A673 (cell line): ENCODE measurements around the gene EGFR. TPM values are rescaled to one million over a fixed set of nuclear protein-coding genes. Genes with fewer than 3 reads are reported as not detected.

ENCODE experiments used
- BruUV-seq: library from RNA; stranded (reverse); fragments of 400-500 nt; replicated peaks from 2 replicates; lab custom pipeline; 2021; lab: Mats Ljungman, UMichigan
- CTCF ChIA-PET: fragments of 300-600 bp; sonication (Branson Sonifier 250); formaldehyde crosslinking; loops from one replicate; lab custom pipeline; 2022; ENCODE audit warnings: antibody characterized with exemption; lab: Charles Lee
- POLR2A ChIA-PET: fragments of 300-600 bp; sonication (Branson Sonifier 250); formaldehyde crosslinking; loops from one replicate; lab custom pipeline; 2022; ENCODE audit warnings: antibody characterized with exemption; ENCODE audit not compliant: low non-redundant PET; lab: Charles Lee
- DNase-seq: peaks from one replicate; pipeline ENCODE4 v3.0.0-alpha.2; 2015; ENCODE audit warnings: low spot score
- H3K27ac ChIP-seq: fragments of 200-600 bp; sonication (generic); 2 replicates; pipeline ENCODE4 v1.5.1; 2016; ENCODE audit warnings: mixed run types, low read depth, mild to moderate bottlenecking, mixed read lengths, antibody characterized with exemption, low read length; ENCODE audit not compliant: poor library complexity, severe bottlenecking
- H3K27me3 ChIP-seq: fragments of 200-600 bp; sonication (generic); replicated peaks from 2 replicates; pipeline ENCODE4 v1.6.1; 2017; ENCODE audit warnings: mixed run types, low read depth, mild to moderate bottlenecking, mixed read lengths, antibody characterized with exemption, low read length; ENCODE audit not compliant: insufficient read depth, poor library complexity
- H3K36me3 ChIP-seq: fragments of 200-600 bp; sonication (generic); 2 replicates; pipeline ENCODE4 v1.6.1; 2016; ENCODE audit warnings: mixed run types, mild to moderate bottlenecking, mixed read lengths, antibody characterized with exemption, low read length; ENCODE audit not compliant: insufficient read depth, poor library complexity, severe bottlenecking
- H3K4me1 ChIP-seq: fragments of 200-600 bp; sonication (generic); 2 replicates; pipeline ENCODE4 v1.6.1; 2017; ENCODE audit warnings: mixed run types, mild to moderate bottlenecking, mixed read lengths, antibody characterized with exemption, low read length; ENCODE audit not compliant: insufficient read depth, poor library complexity, severe bottlenecking
- H3K4me3 ChIP-seq: fragments of 200-600 bp; sonication (generic); 2 replicates; pipeline ENCODE4 v1.5.1; 2016; ENCODE audit warnings: low read depth, mixed run types, mild to moderate bottlenecking, mixed read lengths, low read length; ENCODE audit not compliant: poor library complexity, severe bottlenecking
- H3K9me3 ChIP-seq: fragments of 200-600 bp; sonication (generic); 2 replicates; pipeline ENCODE4 v1.6.1; 2016; ENCODE audit warnings: mixed run types, low read depth, mild to moderate bottlenecking, mixed read lengths, antibody characterized with exemption, low read length; ENCODE audit not compliant: poor library complexity, severe bottlenecking
- CTCF ChIP-seq: fragments of 300-800, 200-600 bp; sonication (generic); conservative IDR thresholded peaks from 2 replicates; pipeline ENCODE4 v1.5.1; 2017; ENCODE audit warnings: low read depth, mild to moderate bottlenecking, antibody characterized with exemption, low read length, moderate library complexity, mixed read lengths
- EZH2 ChIP-seq: fragments of 200-600 bp; sonication (generic); IDR thresholded peaks from 2 replicates; pipeline ENCODE4 v1.6.1; 2017; ENCODE audit warnings: borderline replicate concordance, low read depth, mild to moderate bottlenecking, mixed read lengths, antibody characterized with exemption, low read length; ENCODE audit not compliant: poor library complexity, severe bottlenecking
- intact Hi-C: fragments of 100-400 bp; cut with micrococcal nuclease; formaldehyde crosslinking; loops from one replicate; pipeline ENCODE4 v1.10.0; 2022; ENCODE audit not compliant: unreplicated experiment
- total RNA-seq: library from RNA; stranded (reverse); gene quantifications from 2 replicates; pipeline ENCODE4 v1.2.3, GENCODE V29; 2021

EGFR gene
- total RNA-seq, 1 experiment from 2014 or later, result 0.84 TPM

DNA sequence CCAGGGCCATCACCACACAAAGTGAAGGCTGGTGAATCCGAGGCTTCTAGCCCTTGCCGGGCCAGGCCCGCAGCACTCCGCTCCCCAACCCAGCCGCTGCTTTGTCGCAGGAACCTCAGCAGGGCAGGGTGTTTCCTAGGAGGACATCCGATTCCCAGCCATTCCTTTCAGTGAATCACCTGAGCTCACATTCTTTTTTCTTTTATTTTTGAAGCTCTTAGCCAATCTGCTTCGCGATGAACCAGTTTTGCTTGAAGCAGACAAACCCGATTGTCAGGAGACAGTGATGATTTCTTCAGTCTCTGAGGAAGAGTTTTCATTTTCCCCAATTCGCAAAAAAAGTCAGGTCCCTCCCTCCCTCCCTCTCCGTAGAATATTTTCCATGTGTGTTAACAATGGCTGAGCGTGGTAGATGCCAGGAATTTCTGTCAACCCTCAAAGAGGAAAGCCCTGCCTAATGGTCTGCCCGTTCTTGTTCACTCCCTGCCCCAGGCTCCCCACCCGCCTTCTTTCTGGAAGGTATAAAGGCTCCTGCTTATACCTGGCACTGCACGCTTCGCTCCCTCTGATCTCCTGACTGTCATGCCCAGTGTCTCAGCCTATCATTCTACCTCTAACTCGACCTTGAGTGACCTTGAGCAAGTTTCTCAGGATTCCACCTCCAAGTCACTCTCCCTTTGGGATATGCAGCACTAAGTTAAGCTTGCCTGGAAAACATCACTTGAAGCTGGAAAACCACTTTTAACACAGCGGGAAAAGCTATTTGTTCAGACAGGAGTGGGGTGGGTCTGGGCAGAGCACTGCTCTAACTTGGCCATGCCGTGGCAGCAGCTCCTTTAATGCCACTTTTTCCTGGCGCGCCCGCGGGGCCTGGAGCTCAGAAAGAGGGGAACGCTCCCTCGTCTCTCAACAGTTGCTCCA lies 35.1 kb downstream of the EGFR start:
- intact Hi-C loops, result no loop called here
- TF ChIP-seq CTCF, result no peak
- CTCF ChIA-PET, result no interaction called here
- H3K9me3 ChIP-seq, result no peaks in the 10 kb centered on the region
- POLR2A ChIA-PET, result no interaction called here
- no peaks in the 10 kb centered on the region for H3K36me3 ChIP-seq
- no peak for DNase-seq
- BruUV-seq, result no TSS peak
- H3K4me3 ChIP-seq, result no peak overlapping the region
- H3K27ac ChIP-seq, result no peak overlapping the region
- H3K27me3 ChIP-seq, result no peaks in the 10 kb centered on the region
- no peaks in the 10 kb centered on the region for H3K4me1 ChIP-seq

DNA sequence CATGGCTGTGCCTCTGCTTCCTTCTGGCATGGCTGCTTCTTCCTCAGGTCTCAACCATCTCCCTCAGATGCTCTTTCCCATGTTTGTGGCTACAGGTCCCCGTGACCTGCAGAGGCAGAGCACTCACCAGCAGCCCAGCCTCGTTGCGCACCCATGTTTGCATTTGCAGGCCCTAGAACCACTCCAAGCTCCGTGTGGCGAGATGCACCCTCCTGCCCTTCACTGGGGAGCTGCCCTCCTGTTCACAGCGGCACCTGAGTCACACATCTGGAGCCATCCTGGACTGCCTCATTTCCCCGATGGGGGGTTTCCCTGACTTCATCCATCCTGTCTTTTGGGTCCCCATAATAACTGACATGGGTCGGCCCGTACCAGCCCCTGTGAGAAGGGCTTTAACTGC lies 35.9 kb downstream of the EGFR start:
- Histone ChIP-seq H3K4me3 (no peak overlapping the region), H3K27ac (no peak overlapping the region), H3K36me3 (no peaks in the 10 kb centered on the region), H3K4me1 (no peaks in the 10 kb centered on the region), H3K27me3 (no peaks in the 10 kb centered on the region), H3K9me3 (no peaks in the 10 kb centered on the region)
- no TSS peak for BruUV-seq
- DNase-seq, result no peak
- CTCF ChIA-PET, result no interaction called here
- POLR2A ChIA-PET, result no interaction called here
- no peak for TF ChIP-seq EZH2
- intact Hi-C loops, result no loop called here

DNA sequence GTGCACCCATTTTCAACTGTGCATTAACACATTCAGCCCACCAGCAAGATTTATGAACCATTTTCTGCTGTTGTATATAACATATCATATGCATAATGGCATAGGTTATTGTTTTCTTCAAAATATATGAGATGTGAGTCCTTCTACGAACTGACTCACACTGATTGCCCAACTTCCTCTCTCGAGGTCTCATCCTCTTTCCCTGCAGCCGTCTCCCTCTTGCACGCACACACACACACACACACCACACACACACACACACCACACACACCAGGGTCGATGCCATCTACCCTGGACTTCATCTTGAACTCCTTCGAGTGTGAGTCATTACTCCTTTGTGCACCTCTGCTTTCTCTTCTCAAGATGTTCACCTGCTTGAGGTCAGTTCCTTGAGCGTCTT lies 36.7 kb downstream of the EGFR start:
- BruUV-seq, result no TSS peak
- Histone ChIP-seq H3K27me3 (no peaks in the 10 kb centered on the region), H3K9me3 (no peaks in the 10 kb centered on the region), H3K4me3 (no peak overlapping the region), H3K4me1 (no peaks in the 10 kb centered on the region), H3K36me3 (no peaks in the 10 kb centered on the region), H3K27ac (no peak overlapping the region)
- TF ChIP-seq EZH2, result no peak
- no peak for TF ChIP-seq CTCF
- POLR2A ChIA-PET, result no interaction called here
- intact Hi-C loops, result no loop called here
- no peak for DNase-seq
- CTCF ChIA-PET, result no interaction called here
